ENCODE results near the gene SAMSN1.
A peak's percentile ranks its signal among the peaks of the same experiment; 100 is the strongest.
"Not testable (repeated sequence)": the region's sequence is repeated elsewhere in the genome, so short reads cannot be mapped to it uniquely, and the experiment has no call there.

The SAMSN1 gene

DNA sequence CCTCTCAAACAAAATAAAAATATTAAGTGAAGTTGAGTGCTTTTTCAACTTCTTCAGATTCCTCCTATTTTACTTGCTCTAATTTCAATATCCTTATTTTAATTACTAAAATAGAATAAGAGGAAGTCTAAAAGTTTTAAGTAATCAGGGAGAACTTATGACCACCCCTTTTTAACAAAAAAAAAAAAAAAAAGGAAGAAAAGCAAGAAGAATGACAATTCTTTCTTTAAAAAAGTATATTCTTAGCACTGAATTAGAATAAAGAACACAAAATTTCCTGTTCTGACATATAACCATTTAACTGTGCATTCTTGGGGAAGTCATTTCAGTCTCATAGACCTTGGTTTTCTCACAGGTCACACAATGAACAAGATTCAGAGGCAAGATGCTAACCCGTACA is 46.8 kb downstream of the SAMSN1 start:
- Mint-ChIP-seq H3K36me3 (ENCODE audit: low read depth) (peaks cover 94% of the 10 kb centered on the region), H3K27ac (peak overlapping the region; percentile 74)

DNA sequence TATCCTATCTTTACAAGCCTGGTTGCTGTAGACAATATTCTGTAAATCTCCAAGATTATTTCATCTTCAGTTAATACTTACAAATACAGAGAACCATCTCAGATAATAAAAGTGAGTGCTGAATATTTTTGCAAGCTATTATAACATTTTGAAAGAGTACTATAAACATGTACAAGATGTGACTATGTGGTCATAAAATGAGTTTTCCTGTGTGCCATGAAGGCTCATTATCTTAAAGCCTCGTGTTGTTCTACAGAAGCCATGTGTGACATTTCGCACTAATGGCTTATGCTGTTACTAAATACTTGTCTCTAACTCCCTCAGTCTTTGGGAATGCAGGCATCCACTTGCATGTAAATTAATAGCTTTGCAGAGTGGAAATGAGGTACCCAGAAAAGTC is 48.3 kb downstream of the SAMSN1 start:
- Mint-ChIP-seq H3K9me3 (no peaks in the 10 kb centered on the region), H3K4me3 (no peak overlapping the region), H3K27me3 (no peaks in the 10 kb centered on the region), H3K4me1 (ENCODE audit: low read depth) (peaks cover 34% of the 10 kb centered on the region), H3K27ac (no peak overlapping the region), H3K36me3 (ENCODE audit: low read depth) (peaks cover 94% of the 10 kb centered on the region)
- intact Hi-C loops (cut with micrococcal nuclease): no loop called here

More for the DNA sequence above, 46.8 kb downstream of the SAMSN1 start:
- Mint-ChIP-seq H3K4me3 (no peak overlapping the region), H3K9me3 (no peaks in the 10 kb centered on the region), H3K4me1 (ENCODE audit: low read depth) (peaks cover 37% of the 10 kb centered on the region), H3K27me3 (no peaks in the 10 kb centered on the region)
- intact Hi-C loops (cut with micrococcal nuclease): no loop called here

DNA sequence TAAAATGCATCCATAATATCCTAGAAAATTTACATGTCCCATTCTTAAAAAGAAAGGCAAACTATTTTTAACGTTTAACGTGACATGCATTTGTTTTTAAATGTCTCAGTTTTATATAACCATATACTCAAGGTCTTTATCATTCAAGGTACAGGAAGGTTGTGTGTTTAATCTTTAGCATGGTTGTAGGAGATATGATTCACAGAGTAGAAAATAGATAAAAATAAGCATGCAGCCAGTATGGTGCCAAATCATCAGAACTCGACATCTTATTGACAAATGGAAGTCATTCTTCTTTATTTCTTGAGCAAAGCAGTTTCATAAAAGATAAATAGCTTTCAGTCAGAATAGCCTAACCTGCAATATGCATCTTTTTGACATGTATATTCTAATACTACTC is 51.0 kb downstream of the SAMSN1 start:
- Mint-ChIP-seq H3K9me3 (no peaks in the 10 kb centered on the region), H3K27ac (no peak overlapping the region), H3K36me3 (ENCODE audit: low read depth) (peaks cover 88% of the 10 kb centered on the region), H3K4me3 (no peak overlapping the region), H3K4me1 (ENCODE audit: low read depth) (peaks cover 17% of the 10 kb centered on the region), H3K27me3 (no peaks in the 10 kb centered on the region)
- intact Hi-C loops (cut with micrococcal nuclease): no loop called here

DNA sequence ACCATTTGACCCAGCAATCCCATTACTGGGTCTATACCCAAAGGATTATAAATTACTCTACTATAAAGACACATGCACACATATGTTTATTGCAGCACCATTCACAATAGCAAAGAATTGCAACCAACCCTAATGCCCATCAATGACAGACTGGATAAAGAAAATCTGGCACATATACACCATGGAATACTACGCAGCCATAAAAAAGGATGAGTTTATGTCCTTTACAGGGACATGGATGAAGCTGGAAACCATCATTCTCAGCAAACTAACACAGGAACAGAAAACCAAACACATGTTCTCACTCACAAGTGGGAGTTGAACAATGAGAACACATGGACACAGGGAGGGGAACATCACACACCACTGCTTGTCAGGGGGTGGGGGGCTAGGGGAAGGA is 51.9 kb downstream of the SAMSN1 start:
- H3K27ac Mint-ChIP-seq; H3K4me3 Mint-ChIP-seq; intact Hi-C loops (cut with micrococcal nuclease); H3K9me3 Mint-ChIP-seq; H3K27me3 Mint-ChIP-seq: not testable (repeated sequence)
- Mint-ChIP-seq H3K4me1 (ENCODE audit: low read depth) (peaks cover 11% of the 10 kb centered on the region), H3K36me3 (ENCODE audit: low read depth) (peaks cover 84% of the 10 kb centered on the region)

DNA sequence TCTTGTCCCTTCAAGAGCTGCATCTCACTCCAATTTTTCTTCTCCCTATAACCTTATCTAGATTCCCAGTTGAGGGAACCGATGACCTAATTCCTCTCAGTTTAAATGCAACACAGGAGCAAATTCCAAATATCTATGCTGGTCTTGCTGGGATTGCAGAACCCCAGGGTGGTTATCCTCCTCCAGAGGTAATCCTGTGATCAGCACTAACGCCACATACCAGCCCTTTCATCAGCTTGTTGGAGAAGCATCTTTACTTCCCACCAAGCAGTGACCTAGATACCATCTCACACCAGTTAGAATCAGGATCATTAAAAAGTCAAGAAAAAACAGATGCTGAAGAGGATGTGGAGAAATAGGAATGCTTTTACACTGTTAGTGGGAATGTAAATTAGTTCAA is 52.4 kb downstream of the SAMSN1 start:
- H3K4me3 Mint-ChIP-seq: no peak overlapping the region
- peaks cover 11% of the 10 kb centered on the region for H3K4me1 Mint-ChIP-seq (ENCODE audit: low read depth)
- H3K27ac Mint-ChIP-seq: peak overlapping the region; percentile 28
- no peaks in the 10 kb centered on the region for H3K27me3 Mint-ChIP-seq
- H3K9me3 Mint-ChIP-seq: no peaks in the 10 kb centered on the region
- H3K36me3 Mint-ChIP-seq (ENCODE audit: low read depth): peaks cover 83% of the 10 kb centered on the region
- intact Hi-C loops (cut with micrococcal nuclease): no loop called here

DNA sequence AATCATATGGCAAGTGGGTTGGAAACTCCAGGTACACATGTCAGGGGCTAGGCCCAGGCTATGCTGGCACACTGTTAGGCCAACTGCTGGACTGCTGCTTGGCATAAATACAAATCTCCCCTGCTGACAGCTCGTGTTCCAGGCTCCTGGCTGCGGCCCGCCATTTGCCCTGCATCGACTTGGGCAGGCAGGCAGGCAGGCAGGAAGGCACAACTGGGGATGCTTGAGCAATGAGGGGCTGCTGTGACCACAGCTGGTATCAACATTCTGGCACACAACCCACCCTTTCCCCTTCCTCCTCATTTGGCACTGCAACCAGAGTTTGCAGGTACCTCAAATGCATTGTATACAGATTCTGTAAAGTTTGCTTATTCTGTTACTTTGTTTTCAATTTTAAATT is 53.2 kb downstream of the SAMSN1 start:
- H3K4me3 Mint-ChIP-seq: no peak overlapping the region
- intact Hi-C loops (cut with micrococcal nuclease): no loop called here
- H3K27ac Mint-ChIP-seq: no peak overlapping the region
- H3K9me3 Mint-ChIP-seq: no peaks in the 10 kb centered on the region
- H3K27me3 Mint-ChIP-seq: no peaks in the 10 kb centered on the region
- H3K36me3 Mint-ChIP-seq (ENCODE audit: low read depth): peaks cover 82% of the 10 kb centered on the region
- peaks cover 11% of the 10 kb centered on the region for H3K4me1 Mint-ChIP-seq (ENCODE audit: low read depth)

DNA sequence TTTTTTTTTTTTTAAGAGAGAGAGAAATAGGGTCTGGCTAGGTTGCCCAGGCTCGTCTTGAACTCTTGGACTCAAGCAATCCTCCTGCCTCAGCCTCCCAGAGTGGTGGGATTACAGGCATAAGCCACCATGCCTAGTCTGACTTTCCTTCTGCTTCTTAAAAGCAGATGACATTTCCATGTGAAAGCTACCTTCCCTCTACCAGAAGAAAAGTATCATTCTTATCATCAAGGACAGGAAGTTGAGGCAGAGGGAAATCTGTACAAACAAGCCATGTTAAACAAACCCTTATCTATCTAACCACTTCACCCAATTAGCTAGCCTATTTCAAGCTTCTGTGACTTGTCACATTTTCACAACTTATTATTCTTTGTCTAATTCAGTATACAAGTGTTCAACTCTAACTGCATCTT is 54.8 kb downstream of the SAMSN1 start:
- peaks cover 11% of the 10 kb centered on the region for H3K4me1 Mint-ChIP-seq (ENCODE audit: low read depth)
- peaks cover 79% of the 10 kb centered on the region for H3K36me3 Mint-ChIP-seq (ENCODE audit: low read depth)
- H3K27ac Mint-ChIP-seq: no peak overlapping the region
- H3K4me3 Mint-ChIP-seq: no peak overlapping the region
- H3K9me3 Mint-ChIP-seq: no peaks in the 10 kb centered on the region
- intact Hi-C loops (cut with micrococcal nuclease): no loop called here
- no peaks in the 10 kb centered on the region for H3K27me3 Mint-ChIP-seq

DNA sequence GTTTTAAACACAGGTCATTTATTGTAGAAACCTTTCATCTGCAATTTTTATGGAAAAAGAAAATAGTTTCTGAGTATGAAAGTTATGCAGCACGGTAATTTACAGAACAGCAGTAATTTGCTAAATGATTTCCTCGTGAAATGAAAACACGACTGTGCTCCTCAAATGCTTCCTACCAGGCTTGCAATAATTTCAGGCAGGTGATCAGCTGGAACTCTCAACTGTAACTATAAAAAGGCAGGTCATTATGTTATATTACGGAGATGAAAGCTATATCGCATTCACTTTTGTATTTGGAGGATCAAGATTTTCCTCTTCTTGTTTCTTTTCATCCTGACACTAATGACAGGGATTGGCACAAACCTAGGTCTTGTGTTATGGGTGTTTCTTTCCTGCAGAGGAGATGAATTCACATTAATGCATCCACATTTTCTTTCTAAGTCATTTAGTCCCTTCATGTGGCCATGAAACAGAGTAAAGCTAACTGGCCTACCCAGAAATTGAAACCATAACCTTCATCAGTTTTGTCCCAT is 57.4 kb downstream of the SAMSN1 start:
- H3K9me3 Mint-ChIP-seq: no peaks in the 10 kb centered on the region
- H3K4me3 Mint-ChIP-seq: no peak overlapping the region
- H3K36me3 Mint-ChIP-seq (ENCODE audit: low read depth): peaks cover 75% of the 10 kb centered on the region
- no peak overlapping the region for H3K27ac Mint-ChIP-seq
- peaks cover 17% of the 10 kb centered on the region for H3K4me1 Mint-ChIP-seq (ENCODE audit: low read depth)
- no peaks in the 10 kb centered on the region for H3K27me3 Mint-ChIP-seq
- intact Hi-C loops (cut with micrococcal nuclease): no loop called here

DNA sequence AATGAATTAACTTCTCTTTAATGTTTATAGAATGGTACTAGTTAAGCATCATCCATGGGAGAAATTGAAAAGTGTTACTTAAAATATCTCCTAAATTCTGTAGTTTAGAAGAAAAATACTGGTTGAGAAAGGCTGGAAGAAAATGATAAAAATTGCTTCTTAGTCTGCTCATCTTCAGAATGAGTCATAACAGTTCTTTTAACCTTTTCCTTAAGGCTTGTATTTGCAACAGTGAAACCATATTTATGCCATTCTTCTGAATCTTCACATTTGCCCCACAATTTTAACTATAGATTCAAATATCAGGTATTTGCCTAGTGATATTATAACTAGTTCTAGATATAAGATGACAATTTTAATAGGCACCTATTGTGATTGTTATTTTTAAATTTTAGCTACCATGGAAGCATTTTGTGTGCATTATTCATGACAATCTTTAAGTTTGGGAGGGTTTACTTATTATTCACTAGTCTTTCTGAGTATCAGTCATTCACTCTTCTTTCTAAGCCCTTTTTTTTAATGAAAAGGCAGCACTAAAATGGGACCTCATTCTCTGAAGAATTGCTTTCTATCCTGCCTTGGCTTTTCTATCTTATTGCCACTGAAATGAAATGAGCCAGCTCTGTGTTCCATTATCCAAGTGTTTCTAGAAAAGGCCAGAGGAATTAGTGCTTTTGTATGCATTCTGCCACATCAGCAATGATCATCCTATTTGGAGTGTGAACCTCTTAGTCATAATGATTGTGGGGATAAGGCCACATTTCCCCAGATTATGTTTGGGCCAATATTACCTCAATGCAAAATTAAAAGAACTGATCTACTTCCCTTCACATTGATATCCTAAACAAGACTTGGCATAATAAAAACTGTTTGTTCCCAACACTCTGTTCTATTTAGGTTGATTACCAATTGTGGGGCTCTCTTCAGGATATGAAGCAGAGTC is 58.4 kb downstream of the SAMSN1 start:
- peaks cover 74% of the 10 kb centered on the region for H3K36me3 Mint-ChIP-seq (ENCODE audit: low read depth)
- H3K9me3 Mint-ChIP-seq: peaks cover 9% of the 10 kb centered on the region
- intact Hi-C loops (cut with micrococcal nuclease): no loop called here
- H3K27ac Mint-ChIP-seq: no peak overlapping the region
- no peak overlapping the region for H3K4me3 Mint-ChIP-seq
- H3K27me3 Mint-ChIP-seq: no peaks in the 10 kb centered on the region
- H3K4me1 Mint-ChIP-seq (ENCODE audit: low read depth): peaks cover 22% of the 10 kb centered on the region

DNA sequence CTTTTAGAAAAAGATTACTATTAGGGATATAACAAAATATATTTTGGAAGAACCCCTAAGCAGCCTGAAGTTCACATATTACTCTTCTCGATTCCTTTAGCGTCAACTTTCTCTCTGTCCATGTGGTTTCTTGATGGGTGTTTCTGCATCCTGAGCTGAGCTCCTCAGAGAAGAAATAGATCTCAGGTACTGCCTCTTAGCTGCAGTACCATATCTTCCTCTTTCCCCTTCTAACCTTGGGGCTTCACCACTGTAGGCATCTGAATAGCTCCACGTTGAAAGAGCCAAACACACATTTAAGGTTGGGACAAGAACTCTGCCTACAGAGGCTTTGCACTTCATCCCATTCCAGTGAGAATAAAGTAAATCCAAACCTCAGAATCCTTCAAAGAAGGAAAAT is 59.2 kb downstream of the SAMSN1 start:
- peaks cover 26% of the 10 kb centered on the region for H3K4me1 Mint-ChIP-seq (ENCODE audit: low read depth)
- intact Hi-C loops (cut with micrococcal nuclease): no loop called here
- no peak overlapping the region for H3K4me3 Mint-ChIP-seq
- H3K27me3 Mint-ChIP-seq: no peaks in the 10 kb centered on the region
- no peak overlapping the region for H3K27ac Mint-ChIP-seq
- H3K9me3 Mint-ChIP-seq: peaks cover 9% of the 10 kb centered on the region
- H3K36me3 Mint-ChIP-seq (ENCODE audit: low read depth): peaks cover 72% of the 10 kb centered on the region

DNA sequence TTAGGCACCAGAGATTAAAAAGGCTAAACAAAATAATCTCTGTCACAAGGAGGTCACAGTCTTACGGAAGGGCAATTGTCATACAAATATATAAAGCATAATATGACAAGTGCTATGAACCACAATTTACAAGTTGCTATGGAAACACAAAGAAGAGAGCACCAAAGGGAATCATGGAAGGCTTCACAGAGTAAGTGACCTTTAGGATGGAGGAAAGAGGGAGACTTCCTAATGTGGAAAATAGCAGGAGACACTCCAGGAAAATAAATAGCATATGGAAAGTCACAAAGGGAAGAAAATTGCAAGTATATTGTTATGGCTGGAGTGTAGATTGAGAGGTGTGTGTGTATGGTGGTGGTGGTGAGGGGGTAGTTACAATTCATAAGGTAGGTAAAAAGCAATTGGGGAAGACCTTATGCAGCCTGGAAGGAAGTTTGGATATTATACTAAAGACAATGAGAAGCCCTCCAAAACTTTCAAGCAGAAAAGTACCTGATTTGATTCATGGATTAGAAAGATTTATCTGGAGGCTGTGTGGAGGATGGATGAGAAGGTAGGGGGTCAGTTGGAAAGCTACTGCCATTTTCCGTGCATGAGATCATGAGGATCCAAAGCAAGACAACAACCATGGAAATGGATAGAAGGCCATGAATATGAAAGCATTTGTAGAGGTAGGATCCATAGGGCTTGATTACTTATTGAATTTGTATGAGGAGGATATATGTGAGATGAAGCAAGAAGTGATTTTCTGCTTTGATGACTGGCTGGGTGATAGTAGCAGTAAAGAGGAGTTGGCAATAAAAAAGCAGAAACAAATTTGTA is 61.7 kb downstream of the SAMSN1 start:
- Mint-ChIP-seq H3K36me3 (ENCODE audit: low read depth) (peaks cover 54% of the 10 kb centered on the region), H3K27ac (peak overlapping the region; percentile 85), H3K4me3 (no peak overlapping the region), H3K4me1 (ENCODE audit: low read depth) (peaks cover 44% of the 10 kb centered on the region), H3K9me3 (peaks cover 9% of the 10 kb centered on the region), H3K27me3 (no peaks in the 10 kb centered on the region)
- intact Hi-C loops (cut with micrococcal nuclease): loop anchor here (5.0 kb wide), 1 partner anchor 38 kb away; no protein-coding TSS in a partner anchor

DNA sequence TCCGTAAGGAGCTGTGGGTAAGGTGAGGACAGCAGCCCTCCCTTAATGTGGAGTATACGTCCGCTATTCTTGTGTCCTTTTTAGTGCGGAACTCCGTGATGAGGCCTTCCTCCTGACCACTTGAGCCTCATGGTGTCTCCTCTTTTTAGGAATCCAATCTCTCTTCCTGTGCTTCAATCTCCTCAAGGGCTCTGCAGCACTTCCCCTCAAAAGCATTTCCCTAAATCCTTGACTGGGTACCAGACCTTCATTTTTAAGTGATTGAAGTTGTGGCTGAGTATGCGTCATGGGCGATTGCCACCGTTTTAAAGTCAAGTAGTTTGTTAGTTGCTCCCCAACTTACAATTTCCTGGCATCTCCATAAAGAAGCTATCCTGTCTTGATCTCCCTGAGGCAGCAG is 62.8 kb downstream of the SAMSN1 start:
- intact Hi-C loops (cut with micrococcal nuclease): loop anchor here (5.0 kb wide), 1 partner anchor 39 kb away; no protein-coding TSS in a partner anchor
- no peaks in the 10 kb centered on the region for H3K27me3 Mint-ChIP-seq
- peaks cover 9% of the 10 kb centered on the region for H3K9me3 Mint-ChIP-seq
- H3K4me1 Mint-ChIP-seq (ENCODE audit: low read depth): peaks cover 55% of the 10 kb centered on the region
- peaks cover 47% of the 10 kb centered on the region for H3K36me3 Mint-ChIP-seq (ENCODE audit: low read depth)
- no peak overlapping the region for H3K4me3 Mint-ChIP-seq
- H3K27ac Mint-ChIP-seq: peak overlapping the region; percentile 85

DNA sequence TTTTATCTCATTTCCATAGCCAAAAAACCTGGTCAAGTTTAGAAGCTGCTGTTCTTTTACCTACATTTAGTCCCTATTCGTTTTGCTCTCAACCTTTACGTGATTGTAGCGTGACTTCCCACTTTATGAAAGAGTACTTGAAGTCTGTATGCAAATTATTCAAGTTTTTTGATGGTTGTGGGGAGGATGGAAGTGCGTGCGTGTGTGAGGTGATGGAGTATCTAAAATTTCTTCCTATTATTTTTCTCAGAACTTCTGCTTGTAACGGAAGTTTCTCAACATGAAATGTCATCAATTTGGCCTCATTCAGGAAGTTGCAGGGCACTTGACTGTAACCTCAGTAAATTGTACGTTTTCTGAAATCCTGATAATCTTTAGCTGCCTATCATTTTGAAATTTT is 64.0 kb downstream of the SAMSN1 start:
- peaks cover 9% of the 10 kb centered on the region for H3K9me3 Mint-ChIP-seq
- intact Hi-C loops (cut with micrococcal nuclease): loop anchor here (5.0 kb wide), 1 partner anchor 40 kb away; no protein-coding TSS in a partner anchor

More for the DNA sequence above, 64.0 kb downstream of the SAMSN1 start:
- peak overlapping the region; percentile 30 for H3K4me3 Mint-ChIP-seq
- H3K4me1 Mint-ChIP-seq (ENCODE audit: low read depth): peaks cover 62% of the 10 kb centered on the region
- H3K36me3 Mint-ChIP-seq (ENCODE audit: low read depth): peaks cover 36% of the 10 kb centered on the region
- H3K27ac Mint-ChIP-seq: peak overlapping the region; percentile 81
- H3K27me3 Mint-ChIP-seq: no peaks in the 10 kb centered on the region
